H9 (cell line): ENCODE data around the gene SRPK3. TPM values are rescaled to one million over a fixed set of nuclear protein-coding genes. Genes with fewer than 3 reads are reported as not detected.

Experiments
- DNase-seq: peaks from one replicate; pipeline ENCODE4 v3.0.0-alpha.2; 2017
- H2AFZ ChIP-seq: one replicate; pipeline ENCODE4 v1.6.1; 2013; ENCODE audit warnings: mild to moderate bottlenecking, low read length, control low read depth, moderate library complexity
- H2AK5ac ChIP-seq: 2 replicates; pipeline ENCODE4 v1.6.1; 2013; ENCODE audit warnings: low read length, control low read depth, mixed read lengths; ENCODE audit not compliant: insufficient read length
- H2BK120ac ChIP-seq: one replicate; pipeline ENCODE4 v1.6.1; 2013; ENCODE audit warnings: low read depth, mild to moderate bottlenecking, low read length, control low read depth, inconsistent platforms; ENCODE audit not compliant: poor library complexity, severe bottlenecking
- H2BK12ac ChIP-seq: 2 replicates; pipeline ENCODE4 v1.6.1; 2013; ENCODE audit warnings: low read length, control low read depth, mixed read lengths, low read depth; ENCODE audit not compliant: insufficient read length
- H2BK15ac ChIP-seq: 2 replicates; pipeline ENCODE4 v1.6.1; 2013; ENCODE audit warnings: low read depth, low read length, control low read depth
- H2BK20ac ChIP-seq: one replicate; pipeline ENCODE4 v1.6.1; 2013; ENCODE audit warnings: low read depth, mild to moderate bottlenecking, low read length, control low read depth, inconsistent platforms; ENCODE audit not compliant: poor library complexity, severe bottlenecking
- H2BK5ac ChIP-seq: 2 replicates; pipeline ENCODE4 v1.6.1; 2013; ENCODE audit warnings: low read length, control low read depth, mixed read lengths; ENCODE audit not compliant: insufficient read length
- H3K14ac ChIP-seq: 2 replicates; pipeline ENCODE4 v1.6.1; 2013; ENCODE audit warnings: low read length, control low read depth; ENCODE audit not compliant: insufficient read depth
- H3K18ac ChIP-seq: 2 replicates; pipeline ENCODE4 v1.6.1; 2013; ENCODE audit warnings: low read depth, mild to moderate bottlenecking, mixed read lengths, low read length, control low read depth; ENCODE audit not compliant: insufficient read length
- H3K23ac ChIP-seq: 2 replicates; pipeline ENCODE4 v1.6.1; 2013; ENCODE audit warnings: low read length, control low read depth, mixed read lengths, low read depth; ENCODE audit not compliant: insufficient read length
- H3K23me2 ChIP-seq: 2 replicates; pipeline ENCODE4 v1.6.1; 2013; ENCODE audit warnings: low read depth, mild to moderate bottlenecking, mixed read lengths, low read length, control low read depth; ENCODE audit not compliant: insufficient read length, poor library complexity, severe bottlenecking
- H3K27ac ChIP-seq: 2 replicates; pipeline ENCODE4 v1.5.1; 2013; ENCODE audit warnings: low read length, control low read depth, mixed read lengths, low read depth; ENCODE audit not compliant: insufficient read length
- H3K27me3 ChIP-seq: 2 replicates; pipeline ENCODE4 v1.6.1; 2013; ENCODE audit warnings: low read length, control low read depth, inconsistent platforms; ENCODE audit not compliant: insufficient read depth
- H3K4ac ChIP-seq: 2 replicates; pipeline ENCODE4 v1.6.1; 2013; ENCODE audit warnings: low read depth, mild to moderate bottlenecking, control low read depth, inconsistent platforms, low read length, moderate library complexity
- H3K4me1 ChIP-seq: 2 replicates; pipeline ENCODE4 v1.6.1; 2013; ENCODE audit warnings: low read length, control low read depth, inconsistent platforms; ENCODE audit not compliant: insufficient read depth
- H3K4me2 ChIP-seq: 2 replicates; pipeline ENCODE4 v1.6.1; 2013; ENCODE audit warnings: low read length, control low read depth, mixed read lengths; ENCODE audit not compliant: insufficient read length, insufficient read depth
- H3K56ac ChIP-seq: 2 replicates; pipeline ENCODE4 v1.6.1; 2013; ENCODE audit warnings: low read depth, mild to moderate bottlenecking, mixed read lengths, low read length, control low read depth; ENCODE audit not compliant: insufficient read length
- H3K79me1 ChIP-seq: 2 replicates; pipeline ENCODE4 v1.6.1; 2013; ENCODE audit warnings: low read depth, mild to moderate bottlenecking, moderate library complexity, low read length, control low read depth, inconsistent platforms; ENCODE audit not compliant: insufficient read depth, poor library complexity, severe bottlenecking
- H3K79me2 ChIP-seq: 2 replicates; pipeline ENCODE4 v1.6.1; 2013; ENCODE audit warnings: low read length, control low read depth, inconsistent platforms; ENCODE audit not compliant: insufficient read depth
- H3K9ac ChIP-seq: 2 replicates; pipeline ENCODE4 v1.6.1; 2013; ENCODE audit warnings: low read length, control low read depth, mixed read lengths; ENCODE audit not compliant: insufficient read length; ENCODE audit errors: extremely low read depth
- H3K9me3 ChIP-seq: one replicate; pipeline ENCODE4 v1.6.1; 2013; ENCODE audit warnings: low read depth, low read length, inconsistent platforms; ENCODE audit not compliant: control insufficient read depth
- H3T11ph ChIP-seq: one replicate; pipeline ENCODE4 v1.6.1; 2013; ENCODE audit warnings: mild to moderate bottlenecking, low read length, control low read depth, inconsistent platforms
- H4K20me1 ChIP-seq: one replicate; pipeline ENCODE4 v1.6.1; 2013; ENCODE audit not compliant: control insufficient read depth, insufficient read length, insufficient read depth
- H4K5ac ChIP-seq: 2 replicates; pipeline ENCODE4 v1.6.1; 2013; ENCODE audit warnings: low read depth, mild to moderate bottlenecking, mixed read lengths, low read length, control low read depth; ENCODE audit not compliant: insufficient read length
- H4K8ac ChIP-seq: replicated peaks from 2 replicates; pipeline ENCODE4 v1.6.1; 2013; ENCODE audit warnings: low read length, control low read depth, mixed read lengths, low read depth; ENCODE audit not compliant: insufficient read length
- H4K91ac ChIP-seq: 2 replicates; pipeline ENCODE4 v1.6.1; 2013; ENCODE audit warnings: low read depth, mild to moderate bottlenecking, moderate library complexity, mixed read lengths, low read length, control low read depth; ENCODE audit not compliant: insufficient read length
- H3K27ac Mint-ChIP-seq, 3 experiments: 2 replicates in 2 of 3; 3 replicates in 1 of 3; pipeline ENCODE4 v1.8.0; 2020 to 2021; ENCODE audit warnings: mixed read lengths in 3 of 3, mild to moderate bottlenecking in 1 of 3, moderate library complexity in 1 of 3
- H3K27me3 Mint-ChIP-seq: 2 replicates; pipeline ENCODE4 v1.8.0; 2021; ENCODE audit warnings: low read depth, mild to moderate bottlenecking, moderate library complexity, mixed read lengths
- H3K36me3 Mint-ChIP-seq, 3 experiments: 2 replicates in 2 of 3; 3 replicates in 1 of 3; pipeline ENCODE4 v1.8.0; 2020 to 2021; ENCODE audit warnings: low read depth in 3 of 3, mixed read lengths in 3 of 3; ENCODE audit not compliant: insufficient read depth in 1 of 3
- H3K4me1 Mint-ChIP-seq, 2 experiments: 2 replicates each; pipeline ENCODE4 v1.8.0; 2020; ENCODE audit warnings: mixed read lengths in 2 of 2
- H3K4me3 Mint-ChIP-seq, 2 experiments: 2 replicates in 1 of 2; 3 replicates in 1 of 2; pipeline ENCODE4 v1.8.0; 2020 to 2021; ENCODE audit warnings: mild to moderate bottlenecking in 2 of 2, mixed read lengths in 2 of 2, moderate library complexity in 1 of 2
- H3K9me3 Mint-ChIP-seq, 2 experiments: 2 replicates in 1 of 2; 3 replicates in 1 of 2; pipeline ENCODE4 v1.8.0; 2020; ENCODE audit warnings: mild to moderate bottlenecking in 2 of 2, mixed read lengths in 2 of 2, moderate library complexity in 1 of 2
- CTCF ChIP-seq: fragments of 200-600 bp; sonication (generic); conservative IDR thresholded peaks from 3 replicates; pipeline ENCODE4 v1.8.0; 2021; ENCODE audit warnings: antibody characterized with exemption, mild to moderate bottlenecking
- WGBS: extraction: QIAGEN DNeasy Blood & Tissue Kit; methylation state at CpG from one replicate; pipeline ENCODE4 v1.1.7; 2013; ENCODE audit warnings: missing lambda C conversion rate, low lambda C conversion rate, mixed read lengths; ENCODE audit not compliant: insufficient read length; ENCODE audit errors: extremely low coverage; 5-methylcytosine and 5-hydroxymethylcytosine counted together
- total RNA-seq: library from RNA; stranded (reverse); gene quantifications from 2 replicates; pipeline ENCODE4 v1.2.1, GENCODE V29; 2021

Gene SRPK3
- total RNA-seq, 1 experiment from 2014 or later = not detected

GRCh38 chrX:153750127-153750774 lies 30.6 kb upstream of the SRPK3 start:
- Histone ChIP-seq H4K91ac (no peak overlapping the region), H3K27ac (no peak overlapping the region), H3K9ac (no peak overlapping the region), H2BK5ac (no peak overlapping the region), H3K4me2 (no peak overlapping the region), H2AK5ac (no peak overlapping the region), H4K20me1 (no peaks in the 10 kb centered on the region), H3K4ac (no peak overlapping the region), H3K9me3 (peaks cover 29% of the 10 kb centered on the region), H3K14ac (no peak overlapping the region), H3K56ac (no peak overlapping the region), H3K4me1 (no peaks in the 10 kb centered on the region), H2BK20ac (no peak overlapping the region), H3K23me2 (no peaks in the 10 kb centered on the region), H2BK120ac (no peak overlapping the region), H3K27me3 (no peaks in the 10 kb centered on the region), H3K18ac (no peak overlapping the region), H3T11ph (no peak overlapping the region), H4K8ac (no peak overlapping the region), H4K5ac (no peak overlapping the region), H2AFZ (no peak overlapping the region), H3K23ac (no peak overlapping the region), H2BK15ac (no peak overlapping the region), H3K79me2 (no peaks in the 10 kb centered on the region), H3K79me1 (no peaks in the 10 kb centered on the region), H2BK12ac (no peak overlapping the region)
- Mint-ChIP-seq H3K4me1 (no peaks in the 10 kb centered on the region), H3K4me3 (no peak overlapping the region), H3K27ac (no peak overlapping the region), H3K27me3 (peaks cover 15% of the 10 kb centered on the region), H3K36me3 (peaks cover 0 to 7% (median 1%) of the 10 kb centered on the region in 3 experiments; a peak in 5 of 7 replicates), H3K9me3 (peaks cover 73 to 82% of the 10 kb centered on the region in 2 experiments)
- no peak for DNase-seq
- no CpG with 5 or more reads among the region's 12 CpGs for WGBS
- TF ChIP-seq CTCF = no peak
